Adrenal gland (tissue), 5 donors: ENCODE results near the gene NEU4.

ENCODE experiments used
- CTCF ChIP-seq, 6 experiments: fragments of 450-650 bp in 4 of 6; fragments of 200-600 bp in 2 of 6; sonication (generic) in 1 of 6; IDR thresholded peaks; 1 replicate in 5 of 6; 2 replicates in 1 of 6; pipeline versions ENCODE4 v1.5.1 to v1.8.0; 2016 to 2021; ENCODE audit warnings: antibody characterized with exemption in 6 of 6, mild to moderate bottlenecking in 2 of 6, moderate library complexity in 1 of 6
- POLR2A ChIP-seq, 2 donors: fragments of 450-650 bp; IDR thresholded peaks; one replicate each; pipeline ENCODE4 v1.6.1; 2017; ENCODE audit warnings: antibody characterized with exemption in 2 of 2, mild to moderate bottlenecking in 2 of 2, moderate library complexity in 1 of 2
- donor health status: DM: no; HTN: no; CAD: no.

- TF ChIP-seq CTCF (IDR thresholded peaks at IDR 0.05) (no peak), POLR2A (IDR thresholded peaks at IDR 0.05) (no peak)
Observed at GRCh38 chr2:241862775-241863535, 54.0 kb downstream of the NEU4 start.
